ENCODE measurements around the gene SLC30A1. TPM values are rescaled to one million over a fixed set of nuclear protein-coding genes. Genes with fewer than 3 reads are reported as not detected.
A peak's percentile ranks its signal among the peaks of the same experiment; 100 is the strongest.

Gene SLC30A1
- total and polyA plus RNA-seq, 2 of the 13 experiments (the other 11 are each of a cell fraction or from before 2014, with no cell fraction given), result 5.9 to 24.4 TPM

- TF ChIP-seq ZNF407 (CRISPR knock-in tag; IDR thresholded peaks at IDR 0.05; ENCODE audit: not compliant biosample characterization), result no peak
- no peak for TF ChIP-seq HMGXB4 (CRISPR knock-in tag; IDR thresholded peaks at IDR 0.05; ENCODE audit: borderline replicate concordance in 1 of 2, low read depth in 1 of 2)
- TF ChIP-seq NR2F6 (IDR thresholded peaks at IDR 0.05), result no peak
- TF ChIP-seq NR2F6 (CRISPR knock-in tag; IDR thresholded peaks at IDR 0.05), result no peak
- 0 out of 4 replicates have a peak, but pooled peaks of 1 of the 2 experiments have one; percentile 11 for TF ChIP-seq EP300 (IDR thresholded peaks at IDR 0.05; ENCODE audit: low read depth in 2 of 2, low read length in 2 of 2)
- no peak for TF ChIP-seq EP300 (CRISPR knock-in tag; IDR thresholded peaks at IDR 0.05; ENCODE audit: borderline replicate concordance)
- no peak for TF ChIP-seq ZSCAN29 (CRISPR knock-in tag; conservative IDR thresholded peaks at IDR 0.05)
- no peak for TF ChIP-seq IKZF5 (CRISPR knock-in tag; IDR thresholded peaks at IDR 0.05)
- no peak for TF ChIP-seq ARID3A (IDR thresholded peaks at IDR 0.05; ENCODE audit: low read depth, low read length)
- TF ChIP-seq MBD4 (IDR thresholded peaks at IDR 0.05; ENCODE audit: borderline replicate concordance, low read length), result no peak
- no peak for TF ChIP-seq ZFP36L2 (CRISPR knock-in tag; IDR thresholded peaks at IDR 0.05)
- TF ChIP-seq ZFAT (CRISPR knock-in tag; conservative IDR thresholded peaks at IDR 0.05), result no peak
- TF ChIP-seq ZNF124 (CRISPR knock-in tag; IDR thresholded peaks at IDR 0.05), result no peak
- TF ChIP-seq ATF7 (IDR thresholded peaks at IDR 0.05), result peak; percentile 63
- no peak for TF ChIP-seq ATF7 (CRISPR knock-in tag; IDR thresholded peaks at IDR 0.05)
- TF ChIP-seq HNRNPUL1 (IDR thresholded peaks at IDR 0.05; ENCODE audit: low read depth, low read length), result no peak
Measured at GRCh38 chr1:211522804-211523203, 56.2 kb downstream of the SLC30A1 start (continued).

All from HepG2 (cell line).